Upper lobe of left lung (tissue), 6 donors: ENCODE data around the gene EXOC3L2. TPM values are rescaled to one million over a fixed set of nuclear protein-coding genes. Genes with fewer than 3 reads are reported as not detected.

ENCODE experiments used
- ATAC-seq, 2 donors: fragments of 200-7000 bp; cut with Tn5 transposase; one replicate each; pipeline ENCODE4 v1.9.1; 2022; ENCODE audit warnings: mild to moderate bottlenecking in 2 of 2, moderate library complexity in 2 of 2; ENCODE audit not compliant: low FRiP score in 2 of 2
- DNase-seq, 2 donors: peaks; one replicate each; pipeline ENCODE4 v3.0.0-alpha.2; 2019 to 2020
- H3K27ac ChIP-seq, 4 donors: fragments of 200-600 bp; sonication (generic); one replicate each; pipeline ENCODE4 v1.5.1; 2016 to 2019
- H3K27me3 ChIP-seq, 4 donors: fragments of 200-600 bp; sonication (generic); one replicate each; pipeline ENCODE4 v1.5.1; 2017 to 2019
- H3K36me3 ChIP-seq, 4 donors: fragments of 200-600 bp; sonication (generic); one replicate each; pipeline ENCODE4 v1.5.1; 2016 to 2019
- H3K4me1 ChIP-seq, 4 donors: fragments of 200-600 bp; sonication (generic); one replicate each; pipeline ENCODE4 v1.5.1; 2018 to 2019
- H3K4me3 ChIP-seq, 4 donors: fragments of 200-600 bp; sonication (generic); one replicate each; pipeline ENCODE4 v1.5.1; 2017 to 2019; ENCODE audit warnings: mild to moderate bottlenecking in 2 of 4, moderate library complexity in 1 of 4
- H3K9me3 ChIP-seq, 4 donors: fragments of 200-600 bp; sonication (generic); one replicate each; pipeline ENCODE4 v1.5.1; 2018 to 2019
- CTCF ChIP-seq, 6 experiments: fragments of 450-650 bp in 4 of 6; fragments of 200-600 bp in 2 of 6; sonication (generic) in 2 of 6; IDR thresholded peaks; one replicate each; pipeline ENCODE4 v1.5.1; 2016 to 2019; ENCODE audit warnings: antibody characterized with exemption in 6 of 6
- EP300 ChIP-seq, 4 donors: sonication (generic); formaldehyde crosslinking; IDR thresholded peaks; one replicate each; pipeline ENCODE4 v1.5.1; 2017; ENCODE audit warnings: antibody characterized with exemption in 4 of 4, control low read depth in 2 of 4
- POLR2A ChIP-seq, 4 donors: fragments of 450-650 bp; IDR thresholded peaks; one replicate each; pipeline ENCODE4 v1.5.1; 2016 to 2017; ENCODE audit warnings: antibody characterized with exemption in 4 of 4, mild to moderate bottlenecking in 2 of 4
- POLR2AphosphoS5 ChIP-seq, 2 donors: sonication (generic); formaldehyde crosslinking; IDR thresholded peaks; one replicate each; pipeline ENCODE4 v1.5.1; 2017; ENCODE audit warnings: antibody characterized with exemption in 2 of 2
- WGBS, 2 donors: methylation state at CpG; one replicate each; pipeline ENCODE4 v1.1.5; 2017 to 2018; 5-methylcytosine and 5-hydroxymethylcytosine counted together
- total RNA-seq, 6 donors: library from RNA; depleted of rRNA in 4 of 6; stranded (reverse); fragments of >200 nt in 4 of 6; gene quantifications; one replicate each; pipeline versions ENCODE4 v1.1.0 to v1.2.1, GENCODE V29; 2016 to 2021
- donor health status: DM: no; HTN: no; CAD: no; lungs with moderate emphysema.
- donor health status: DM: no; HTN: yes; CAD: no; lungs with severe emphysema.

The EXOC3L2 gene
- total RNA-seq, 6 donors from 2014 or later: 1.1 to 10.0 (median 2.7) TPM

GRCh38 chr19:45162608-45163143 is 82.5 kb downstream of the EXOC3L2 start:
- TF ChIP-seq POLR2AphosphoS5 (IDR thresholded peaks at IDR 0.05) (no peak), CTCF (IDR thresholded peaks at IDR 0.05) (no peak), EP300 (IDR thresholded peaks at IDR 0.05) (no peak), POLR2A (IDR thresholded peaks at IDR 0.05) (no peak)
- H3K36me3 ChIP-seq: no peaks in the 10 kb centered on the region
- H3K4me3 ChIP-seq: no peak overlapping the region
- no peaks in the 10 kb centered on the region for H3K9me3 ChIP-seq
- H3K4me1 ChIP-seq: peaks cover 9 to 28% (median 13%) of the 10 kb centered on the region in 4 donors
- ATAC-seq (no peak), DNase-seq (peak in 1 of 2 donors; percentile 75)
- WGBS, 2 donors: 76 to 90% methylated on average over 12 to 15 of the region's 18 CpGs
- H3K27me3 ChIP-seq: peaks cover 0 to 18% (median 4%) of the 10 kb centered on the region in 4 donors
- H3K27ac ChIP-seq: no peak overlapping the region

Other genes starting within 250 kb of the EXOC3L2 start
- 10 to 100 TPM in 3 of 6 donors, 1 to 10 TPM in 3; 4.0 to 31.1 (median 18.1) TPM for gene RELB, start 243.9 kb downstream of the EXOC3L2 start, total RNA-seq
- gene CLASRP, start 206.4 kb downstream of the EXOC3L2 start, total RNA-seq: 100 to 1,000 TPM in 1 of 6 donors, 10 to 100 TPM in 5; 38.0 to 295 (median 71.6) TPM
- 1 to 10 TPM; 1.5 to 7.3 (median 2.4) TPM for gene ZNF296, start 168.9 kb downstream of the EXOC3L2 start, total RNA-seq
- gene GEMIN7, start 166.1 kb downstream of the EXOC3L2 start, total RNA-seq: 10 to 100 TPM in 3 of 6 donors, 1 to 10 TPM in 3; 8.1 to 24.2 (median 13.5) TPM
- gene PPP1R37, start 152.2 kb downstream of the EXOC3L2 start, total RNA-seq: 10 to 100 TPM; 30.0 to 64.6 (median 37.3) TPM
- gene NKPD1, start 84.4 kb downstream of the EXOC3L2 start, total RNA-seq: under 1 TPM in 5 of 6 donors, not detected in 1; under 0.01 to 1.00 (median 0.17) TPM
- 10 to 100 TPM; 10.5 to 53.3 (median 23.7) TPM for gene TRAPPC6A, start 67.2 kb downstream of the EXOC3L2 start, total RNA-seq
- 10 to 100 TPM in 5 of 6 donors, 1 to 10 TPM in 1; 4.7 to 34.6 (median 18.6) TPM for gene BLOC1S3, start 66.6 kb downstream of the EXOC3L2 start, total RNA-seq
- gene MARK4, start 5.9 kb upstream of the EXOC3L2 start, total RNA-seq: 10 to 100 TPM; 14.6 to 59.3 (median 35.6) TPM
- not detected for gene CKM, start 77.5 kb upstream of the EXOC3L2 start, total RNA-seq
- gene KLC3, start 95.3 kb upstream of the EXOC3L2 start, total RNA-seq: 1 to 10 TPM; 2.4 to 9.5 (median 3.9) TPM
- gene ERCC2, start 125.2 kb upstream of the EXOC3L2 start, total RNA-seq: 10 to 100 TPM in 5 of 6 donors, 1 to 10 TPM in 1; 7.4 to 19.1 (median 13.0) TPM
- 10 to 100 TPM; 27.8 to 76.2 (median 57.5) TPM for gene PPP1R13L, start 159.7 kb upstream of the EXOC3L2 start, total RNA-seq
- 1 to 10 TPM; 1.0 to 7.7 (median 5.8) TPM for gene POLR1G, start 161.2 kb upstream of the EXOC3L2 start, total RNA-seq
- 100 to 1,000 TPM in 1 of 6 donors, 10 to 100 TPM in 5; 53.7 to 102 (median 76.2) TPM for gene ERCC1, start 178.5 kb upstream of the EXOC3L2 start, total RNA-seq
- gene FOSB, start 222.6 kb upstream of the EXOC3L2 start, total RNA-seq: 100 to 1,000 TPM in 2 of 6 donors, 10 to 100 TPM in 2, 1 to 10 TPM in 1, not detected in 1; 8.8 to 152 (median 94.9) TPM